Activated CD4-positive, alpha-beta T cell treated with anti-CD3 and anti-CD28 coated beads for 36 hours (primary cell): Measurements from ENCODE around the gene BTNL3. TPM values are rescaled to one million over a fixed set of nuclear protein-coding genes. Genes with fewer than 3 reads are reported as not detected.

ENCODE experiments used
- ATAC-seq: fragments of 200-7000 bp; cut with Tn5 transposase; one replicate; pipeline ENCODE4 v1.10.0; 2021; ENCODE audit warnings: mild to moderate bottlenecking, moderate library complexity
- CTCF ChIA-PET: fragments of 350-600 bp; sonication (Branson Sonifier 250); formaldehyde crosslinking; loops from one replicate; lab custom pipeline; 2021; ENCODE audit warnings: antibody characterized with exemption; lab: Charles Lee
- POLR2A ChIA-PET: fragments of 350-600 bp; sonication (Branson Sonifier 250); formaldehyde crosslinking; loops from one replicate; lab custom pipeline; 2021; ENCODE audit warnings: antibody characterized with exemption, inconsistent platforms; lab: Charles Lee
- DNase-seq: peaks from one replicate; pipeline ENCODE4 v3.0.0-alpha.2; 2020
- H3K27ac Mint-ChIP-seq: one replicate; pipeline ENCODE4 v1.8.0; 2021; ENCODE audit warnings: mixed read lengths
- H3K27me3 Mint-ChIP-seq: one replicate; pipeline ENCODE4 v1.8.0; 2021; ENCODE audit warnings: mixed read lengths
- H3K36me3 Mint-ChIP-seq: one replicate; pipeline ENCODE4 v1.8.0; 2021; ENCODE audit warnings: low read depth, mixed read lengths
- H3K4me1 Mint-ChIP-seq: one replicate; pipeline ENCODE4 v1.8.0; 2021; ENCODE audit warnings: mixed read lengths
- H3K4me3 Mint-ChIP-seq: one replicate; pipeline ENCODE4 v1.8.0; 2021; ENCODE audit warnings: mild to moderate bottlenecking, moderate library complexity, mixed read lengths
- H3K9me3 Mint-ChIP-seq: one replicate; pipeline ENCODE4 v1.8.0; 2021; ENCODE audit warnings: low read depth, mixed read lengths
- intact Hi-C, 2 experiments: fragments of 100-400 bp; cut with DNase I in 1 of 2; cut with micrococcal nuclease in 1 of 2; formaldehyde crosslinking; loops; one replicate each; pipeline versions ENCODE4 v1.14.2 to v1.15.1; 2022 to 2024; cut with DNase I, micrococcal nuclease
- microRNA-seq: library from miRNA; unstranded; fragments of <30 nt; microRNA quantifications from one replicate; pipeline ENCODE4 v1.2.0, GENCODE V29; 2021; ENCODE audit warnings: borderline replicate concordance
- total RNA-seq, 2 experiments: library from RNA; stranded (reverse); gene quantifications; one replicate each; pipeline ENCODE4 v1.2.3, GENCODE V29; 2021

Gene BTNL3
- total RNA-seq, 2 experiments from 2014 or later = not detected

DNA sequence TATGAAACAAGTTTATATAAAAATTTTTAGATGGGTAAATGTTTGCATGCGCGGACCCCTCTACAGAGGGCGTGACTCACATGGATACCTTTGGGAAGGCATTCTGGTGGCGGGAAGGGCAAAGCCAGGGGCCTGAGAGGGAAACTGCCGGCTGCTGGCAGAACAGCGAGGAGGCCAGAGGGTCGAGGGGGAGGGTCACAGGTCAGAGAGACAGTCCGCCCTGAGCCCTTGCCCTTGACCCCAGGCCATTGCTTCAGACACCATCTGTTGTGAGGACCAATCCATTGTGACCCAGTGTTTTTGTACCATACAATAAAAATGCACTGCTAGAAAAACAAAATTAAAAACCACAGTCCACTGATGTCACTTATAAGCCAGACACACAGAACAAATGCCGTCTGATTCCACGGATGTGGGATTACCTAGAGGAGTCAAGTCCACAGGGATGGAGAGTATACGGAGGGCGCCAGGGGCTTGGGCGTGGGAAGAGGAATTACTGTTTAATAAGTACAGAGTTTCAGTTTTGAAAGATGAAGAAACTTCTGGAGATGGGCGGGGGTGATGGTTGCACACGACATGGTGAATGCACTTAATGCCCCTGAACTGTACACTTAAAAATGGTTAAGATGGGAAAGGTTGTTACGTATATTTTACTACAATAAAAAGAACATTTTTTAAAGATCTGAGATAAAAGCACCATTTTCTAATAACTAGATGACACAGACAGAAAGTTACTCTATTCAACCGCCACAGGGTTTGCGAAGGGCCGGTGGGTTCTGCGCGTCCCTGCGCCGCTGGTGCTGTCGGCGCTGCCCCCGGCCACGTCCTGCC, 63.4 kb downstream of the BTNL3 start:
- H3K9me3 Mint-ChIP-seq = no peaks in the 10 kb centered on the region
- ATAC-seq (no peak), DNase-seq (no peak)
- ChIA-PET CTCF (interaction anchor here (0.6 to 1.5 kb wide), 3 partner anchors 84 to 183 kb away, joined by 3 read pairs; no protein-coding TSS in a partner anchor), POLR2A (no interaction called here)
- H3K36me3 Mint-ChIP-seq = no peaks in the 10 kb centered on the region
- H3K27me3 Mint-ChIP-seq = peaks cover 72% of the 10 kb centered on the region
- intact Hi-C loops = loop anchor here (2.0 to 10.0 kb wide), 3 partner anchors 47 to 267 kb away; partner anchors contain the start of gene ZFP62 (in 1 of the 2)
- peaks cover 11% of the 10 kb centered on the region for H3K4me1 Mint-ChIP-seq
- no peak overlapping the region for H3K27ac Mint-ChIP-seq
- H3K4me3 Mint-ChIP-seq = peak overlapping the region; percentile 51

DNA sequence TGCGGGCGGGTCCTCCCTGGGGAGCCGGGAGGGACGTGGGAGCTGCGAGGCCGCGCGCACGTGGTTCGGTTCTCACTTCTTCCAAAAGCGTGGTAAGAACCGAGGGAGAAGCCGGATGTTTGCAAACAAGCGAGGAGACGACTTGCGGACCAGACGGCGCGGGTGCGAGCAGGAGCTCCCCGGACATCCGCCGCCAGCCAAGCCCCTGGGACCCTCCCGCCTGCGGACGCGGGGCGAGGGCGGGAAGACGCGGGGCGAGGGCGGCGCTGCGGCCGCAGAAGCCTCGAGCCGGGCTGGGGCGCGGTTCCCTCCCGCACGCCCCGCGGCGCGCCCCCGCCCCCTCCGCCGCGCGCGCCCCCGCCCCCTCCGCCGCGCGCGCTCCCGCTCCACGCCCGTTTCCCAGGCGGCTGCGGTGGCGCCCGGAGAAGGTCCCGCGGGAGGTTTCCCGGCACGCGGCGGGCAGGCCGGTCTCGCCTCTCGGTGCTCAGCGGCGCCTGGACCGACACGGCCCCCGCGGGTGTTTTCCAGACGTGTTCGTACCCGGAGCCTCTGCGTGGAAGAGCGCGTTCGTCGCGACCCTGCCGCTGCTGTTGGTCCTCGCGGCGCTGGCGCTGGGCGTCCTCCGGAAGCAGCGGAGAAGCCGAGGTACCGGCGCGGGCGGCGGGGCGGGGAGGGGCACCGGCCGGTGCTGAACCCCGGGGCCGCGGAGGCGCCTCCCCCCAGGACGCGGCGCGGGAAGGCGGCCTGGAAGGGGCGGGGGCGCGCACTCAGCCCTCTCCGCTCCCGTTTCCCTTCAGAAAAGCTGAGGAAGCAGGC, 64.2 kb downstream of the BTNL3 start:
- DNase-seq (peak; percentile 45), ATAC-seq (peak; percentile 36)
- Mint-ChIP-seq H3K4me3 (peak overlapping the region; percentile 55), H3K27me3 (peaks cover 73% of the 10 kb centered on the region), H3K9me3 (no peaks in the 10 kb centered on the region), H3K36me3 (no peaks in the 10 kb centered on the region), H3K27ac (no peak overlapping the region), H3K4me1 (peaks cover 11% of the 10 kb centered on the region)
- intact Hi-C loops = loop anchor here (2.0 to 10.0 kb wide), 3 partner anchors 46 to 268 kb away; partner anchors contain the start of gene ZFP62 (in 1 of the 2)
- ChIA-PET POLR2A (no interaction called here), CTCF (no interaction called here)

DNA sequence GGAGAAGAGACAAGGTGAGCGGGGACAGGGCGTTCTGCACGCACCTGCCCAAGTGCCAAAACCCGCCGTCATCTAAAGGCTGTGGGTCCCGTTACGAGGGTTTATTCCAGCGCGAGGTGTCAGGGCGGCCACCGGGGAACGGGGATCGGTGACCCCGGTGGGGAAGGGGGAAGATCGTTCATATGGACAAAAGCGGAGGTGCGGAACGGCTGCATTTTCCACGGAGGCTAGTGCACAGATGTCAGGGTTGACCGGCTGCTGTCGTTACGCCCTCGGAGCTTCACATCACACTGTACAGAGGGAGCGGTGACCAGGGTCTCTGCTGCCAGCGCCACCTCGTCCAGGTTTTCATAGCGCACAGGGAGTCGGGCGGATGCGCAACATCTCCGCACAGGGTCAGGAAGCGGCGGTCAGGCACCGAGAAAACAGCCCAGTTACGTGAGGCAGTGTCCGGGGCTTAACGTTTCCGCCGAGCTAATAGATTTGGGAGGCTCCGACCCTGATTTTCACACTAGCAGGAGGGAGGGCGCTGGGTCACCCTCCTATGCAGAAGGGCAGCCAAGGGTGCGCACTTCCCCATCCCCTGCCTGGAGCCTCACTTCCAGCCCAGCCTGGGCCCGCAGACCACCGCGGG, 65.0 kb downstream of the BTNL3 start:
- intact Hi-C loops = loop anchor here (2.0 to 10.0 kb wide), 3 partner anchors 45 to 269 kb away; partner anchors contain the start of gene ZFP62 (in 1 of the 2)
- peak; percentile 18 for DNase-seq
- POLR2A ChIA-PET = interaction anchor here (0.7 kb wide), 1 partner anchor 39 kb away, joined by 3 read pairs; no protein-coding TSS in a partner anchor
- H3K27me3 Mint-ChIP-seq = peaks cover 77% of the 10 kb centered on the region
- peak overlapping the region; percentile 55 for H3K4me3 Mint-ChIP-seq
- no peaks in the 10 kb centered on the region for H3K36me3 Mint-ChIP-seq
- ATAC-seq = peak; percentile 23
- no peaks in the 10 kb centered on the region for H3K9me3 Mint-ChIP-seq
- H3K4me1 Mint-ChIP-seq = peaks cover 11% of the 10 kb centered on the region
- no peak overlapping the region for H3K27ac Mint-ChIP-seq
- CTCF ChIA-PET = no interaction called here

DNA sequence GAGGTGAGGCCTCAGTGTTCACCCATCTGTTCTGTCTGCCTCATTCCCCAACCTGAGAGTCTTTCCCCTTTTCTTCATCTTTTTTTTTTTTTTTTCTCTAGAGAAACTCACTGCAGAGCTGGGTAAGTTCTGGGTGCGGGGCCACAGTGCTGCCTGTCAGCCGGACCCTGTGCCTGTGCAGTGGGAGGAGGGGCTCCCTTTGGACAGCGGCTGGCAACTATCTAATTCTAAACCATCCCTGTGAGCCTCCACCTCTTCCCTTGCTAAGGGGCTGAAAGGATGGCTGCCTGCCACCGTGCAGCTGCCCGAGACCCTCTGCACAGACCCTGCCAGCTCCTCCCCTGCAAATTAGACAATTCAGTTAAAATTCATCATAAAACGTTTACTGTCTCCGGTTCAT, 65.5 kb downstream of the BTNL3 start:
- peaks cover 78% of the 10 kb centered on the region for H3K27me3 Mint-ChIP-seq
- H3K4me1 Mint-ChIP-seq = peaks cover 11% of the 10 kb centered on the region
- no peaks in the 10 kb centered on the region for H3K36me3 Mint-ChIP-seq
- H3K27ac Mint-ChIP-seq = no peak overlapping the region
- H3K9me3 Mint-ChIP-seq = no peaks in the 10 kb centered on the region
- no peak for DNase-seq
- ChIA-PET CTCF (no interaction called here), POLR2A (interaction anchor here (0.7 kb wide), 1 partner anchor 39 kb away, joined by 3 read pairs; no protein-coding TSS in a partner anchor)
- intact Hi-C loops = loop anchor here (5.0 to 10.0 kb wide), 2 partner anchors 192 to 269 kb away; partner anchors contain the start of gene ZFP62 (in 1 of the 2)
- peak overlapping the region; percentile 55 for H3K4me3 Mint-ChIP-seq
- no peak for ATAC-seq

DNA sequence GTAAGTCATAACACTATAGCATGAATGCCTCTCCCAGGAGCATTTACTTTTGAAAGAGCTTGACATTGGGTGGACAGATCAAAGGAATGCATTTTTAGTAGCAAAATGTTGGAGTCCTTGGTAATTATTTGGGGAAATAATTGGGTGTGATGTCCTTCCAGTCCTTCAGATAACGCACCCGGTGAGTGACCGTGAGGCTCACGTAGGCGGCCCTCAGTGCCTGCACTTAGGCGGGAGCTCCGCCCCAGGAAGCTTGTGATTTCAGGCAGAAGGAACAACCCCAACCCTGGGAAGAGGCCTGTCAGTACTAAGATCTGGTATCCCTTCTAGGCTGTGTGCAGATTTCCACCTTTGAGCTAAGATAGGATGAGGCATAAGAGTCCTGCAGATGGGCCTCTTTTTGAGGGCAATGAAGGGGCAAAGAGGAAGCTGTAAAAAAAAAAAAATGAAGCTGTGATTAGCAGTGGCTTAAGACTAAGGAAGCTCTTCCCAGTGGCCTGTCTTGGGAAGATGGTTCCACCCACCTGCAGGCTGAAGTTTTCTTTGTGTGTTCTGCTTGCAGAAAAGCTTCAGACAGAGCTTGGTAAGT, 66.3 kb downstream of the BTNL3 start:
- DNase-seq (no peak), ATAC-seq (no peak)
- Mint-ChIP-seq H3K27ac (no peak overlapping the region), H3K4me1 (peaks cover 11% of the 10 kb centered on the region), H3K9me3 (no peaks in the 10 kb centered on the region), H3K4me3 (no peak overlapping the region), H3K36me3 (no peaks in the 10 kb centered on the region), H3K27me3 (peaks cover 75% of the 10 kb centered on the region)
- ChIA-PET CTCF (interaction anchor here (1.0 kb wide), 1 partner anchor 26 kb away, joined by 4 read pairs; no protein-coding TSS in a partner anchor), POLR2A (no interaction called here)
- intact Hi-C loops = loop anchor here (5.0 to 10.0 kb wide), 2 partner anchors 193 to 270 kb away; partner anchors contain the start of gene ZFP62 (in 1 of the 2)

Small RNA genes within 50 kb of the gene (microRNA-seq; reads per million reads assigned to microRNA genes)
- not detected for gene MIR8089

Other genes starting within 250 kb of the BTNL3 start
- not detected for gene OR2Y1, start 248.8 kb upstream of the BTNL3 start, total RNA-seq
- gene MGAT1, start 186.0 kb upstream of the BTNL3 start, total RNA-seq = 100 to 1,000 TPM in 1 of 2 experiments, 10 to 100 TPM in 1; 93.2 to 125 TPM
- 10 to 100 TPM; 30.3 to 31.8 TPM for gene ZFP62, start 127.6 kb upstream of the BTNL3 start, total RNA-seq
- gene BTNL8, start 89.7 kb upstream of the BTNL3 start, total RNA-seq = under 1 TPM in 1 of 2 experiments, not detected in 1; 0.11 TPM
- under 1 TPM in 1 of 2 experiments, not detected in 1; 0.21 TPM for gene BTNL9, start 51.4 kb downstream of the BTNL3 start, total RNA-seq
- gene OR2V1, start 142.3 kb downstream of the BTNL3 start, total RNA-seq = not detected
- not detected for gene OR2V2, start 158.7 kb downstream of the BTNL3 start, total RNA-seq
- gene TRIM7, start 216.3 kb downstream of the BTNL3 start, total RNA-seq = 1 to 10 TPM; 1.4 to 1.6 TPM
- gene TRIM41, start 234.4 kb downstream of the BTNL3 start, total RNA-seq = 10 to 100 TPM; 27.0 to 30.7 TPM